HepG2 (cell line): ENCODE measurements around the gene IDUA. TPM values are rescaled to one million over a fixed set of nuclear protein-coding genes. Genes with fewer than 3 reads are reported as not detected.
A peak's percentile ranks its signal among the peaks of the same experiment; 100 is the strongest.

Experiments
- ATAC-seq: fragments of 200-7000 bp; cut with Tn5 transposase; 3 replicates; pipeline ENCODE4 v1.9.1; 2020; ENCODE audit warnings: mild to moderate bottlenecking, moderate library complexity
- BruUV-seq: library from RNA; stranded (reverse); fragments of 400-500 nt; replicated peaks from 2 replicates; lab custom pipeline; 2021; lab: Mats Ljungman, UMichigan
- CTCF ChIA-PET: fragments of 300-600 bp; formaldehyde crosslinking; extraction: SDS; loops from one replicate; lab custom pipeline; 2021; ENCODE audit warnings: low total read pairs, inconsistent platforms, low intra/inter-chr PET ratio; lab: Yijun Ruan, JAX
- POLR2A ChIA-PET: fragments of 350-600 bp; sonication (Branson Sonifier 250); formaldehyde crosslinking; loops from one replicate; lab custom pipeline; 2020; ENCODE audit warnings: antibody characterized with exemption, inconsistent platforms; lab: Yijun Ruan, JAX
- DNase-seq: peaks from one replicate; pipeline ENCODE4 v3.0.0-alpha.2; 2015; ENCODE audit warnings: low spot score
- FAIRE-seq: peaks from 3 replicates; lab custom pipeline; 2011; peaks lifted over from hg19 to GRCh38; lab: Jason Lieb, UNC
- H2AFZ ChIP-seq: one replicate; pipeline ENCODE4 v1.6.1; 2011; ENCODE audit warnings: low read length, inconsistent platforms
- H3K27ac ChIP-seq: fragments of 300-600 bp; 3 replicates; pipeline ENCODE4 v1.8.0; 2011; ENCODE audit warnings: mixed run types, mild to moderate bottlenecking, mixed read lengths, low read length, inconsistent platforms; ENCODE audit not compliant: insufficient read depth; ENCODE audit errors: extremely low read length
- H3K27me3 ChIP-seq, 2 experiments: fragments of 200-600 bp in 1 of 2; 2 replicates in 1 of 2; 3 replicates in 1 of 2; pipeline versions ENCODE4 v1.6.0 to v1.8.0; 2011; ENCODE audit warnings: low read length in 2 of 2, mild to moderate bottlenecking in 2 of 2, moderate library complexity in 2 of 2, inconsistent platforms in 1 of 2; ENCODE audit not compliant: insufficient read depth in 2 of 2, control insufficient read depth in 1 of 2
- H3K36me3 ChIP-seq, 2 experiments: fragments of 200-600 bp in 1 of 2; replicated peaks in 1 of 2; 2 replicates in 1 of 2; 3 replicates in 1 of 2; pipeline versions ENCODE4 v1.5.1 to v1.8.0; 2011; ENCODE audit warnings: low read length in 2 of 2, inconsistent platforms in 1 of 2; ENCODE audit not compliant: insufficient read depth in 2 of 2, control insufficient read depth in 1 of 2
- H3K4me1 ChIP-seq: 2 replicates; pipeline ENCODE4 v1.5.1; 2012; ENCODE audit warnings: low read length, inconsistent platforms; ENCODE audit not compliant: insufficient read depth
- H3K4me2 ChIP-seq: 2 replicates; pipeline ENCODE4 v1.6.0; 2011; ENCODE audit warnings: low read depth, low read length, inconsistent platforms
- H3K4me3 ChIP-seq, 3 experiments: fragments of 200-600 bp in 1 of 3; sonication (generic), shearing (Covaris generic) in 1 of 3; replicated peaks in 1 of 3; 2 replicates each; pipeline ENCODE4 v1.5.1; 2011 to 2016; ENCODE audit warnings: low read length in 3 of 3, inconsistent platforms in 2 of 3, low read depth in 2 of 3, mild to moderate bottlenecking in 2 of 3, control low read depth in 1 of 3, mixed read lengths in 1 of 3; ENCODE audit not compliant: insufficient read depth in 1 of 3
- H3K79me2 ChIP-seq: one replicate; pipeline ENCODE4 v1.6.1; 2011; ENCODE audit warnings: low read length, inconsistent platforms; ENCODE audit not compliant: insufficient read depth
- H3K9ac ChIP-seq: 2 replicates; pipeline ENCODE4 v1.6.0; 2011; ENCODE audit warnings: mild to moderate bottlenecking, low read depth, low read length, inconsistent platforms; ENCODE audit not compliant: insufficient read depth
- H3K9me3 ChIP-seq: 2 replicates; pipeline ENCODE4 v1.5.1; 2012; ENCODE audit warnings: mild to moderate bottlenecking, low read length
- H4K20me1 ChIP-seq: 2 replicates; pipeline ENCODE4 v1.6.0; 2011; ENCODE audit warnings: inconsistent platforms, mild to moderate bottlenecking, low read length, moderate library complexity; ENCODE audit not compliant: insufficient read depth
- ATF2 ChIP-seq: sonication (generic); formaldehyde crosslinking; IDR thresholded peaks from 2 replicates; pipeline ENCODE4 v1.4.0; 2020; ENCODE audit warnings: missing genetic modification reagents
- ATF4 ChIP-seq, 2 experiments: fragments of 450-650 bp in 1 of 2; sonication (generic) in 1 of 2; formaldehyde crosslinking; IDR thresholded peaks; 2 replicates each; pipeline versions ENCODE4 v1.5.0 to v1.8.0; 2020 to 2022; ENCODE audit warnings: mild to moderate bottlenecking in 1 of 2, missing genetic modification reagents in 1 of 2
- CEBPB ChIP-seq: IDR thresholded peaks from 2 replicates; pipeline ENCODE4 v1.6.1; 2011; ENCODE audit warnings: low read depth, low read length, improper control_type of control experiment, borderline replicate concordance
- CEBPG ChIP-seq: IDR thresholded peaks from 2 replicates; pipeline ENCODE4 v1.6.1; 2016
- CENPT ChIP-seq: sonication (generic); formaldehyde crosslinking; IDR thresholded peaks from 2 replicates; pipeline ENCODE4 v1.8.0; 2022; ENCODE audit warnings: low read depth, mild to moderate bottlenecking, moderate library complexity, missing genetic modification reagents
- FOSL2 ChIP-seq: sonication (generic); formaldehyde crosslinking; IDR thresholded peaks from 2 replicates; pipeline ENCODE4 v1.4.0; 2020; ENCODE audit warnings: missing genetic modification reagents
- MAFK ChIP-seq, 2 experiments: IDR thresholded peaks in 1 of 2; conservative IDR thresholded peaks in 1 of 2; 2 replicates each; pipeline ENCODE4 v1.6.1; 2011; ENCODE audit warnings: improper control_type of control experiment in 2 of 2, low read length in 2 of 2
- RXRB ChIP-seq: IDR thresholded peaks from 2 replicates; pipeline ENCODE4 v1.6.1; 2016; ENCODE audit warnings: borderline replicate concordance, missing genetic modification reagents, missing compliant biosample characterization
- SAP130 ChIP-seq: IDR thresholded peaks from 2 replicates; pipeline ENCODE4 v1.6.1; 2016; ENCODE audit warnings: low read depth
- SRSF1 ChIP-seq: fragments of 200-400 bp; formaldehyde crosslinking; optimal IDR thresholded peaks from 2 replicates; pipeline ENCODE3; 2017; ENCODE audit warnings: mild to moderate bottlenecking, low read depth, low read length, moderate library complexity
- ZNF329 ChIP-seq: sonication (generic); formaldehyde crosslinking; IDR thresholded peaks from 2 replicates; pipeline ENCODE4 v1.9.0; 2021; ENCODE audit warnings: low read depth, mild to moderate bottlenecking, missing genetic modification reagents
- WGBS: methylation state at CpG from one replicate; pipeline ENCODE4 v1.1.6; 2017; ENCODE audit warnings: low lambda C conversion rate; 5-methylcytosine and 5-hydroxymethylcytosine counted together
- in situ Hi-C: cut with HindIII; loops from 2 replicates; pipeline ENCODE4 v1.10.0; 2017; ENCODE audit warnings: low pct_unique_long_range_greater_than_20kb; ENCODE audit not compliant: extremely low pct_ligation_motif_present
- intact Hi-C: fragments of 100-400 bp; cut with micrococcal nuclease; formaldehyde crosslinking; loops from one replicate; pipeline ENCODE4 v1.10.0; 2022; ENCODE audit not compliant: unreplicated experiment
- polyA plus RNA-seq, 8 experiments: library from polyadenylated mRNA; depleted of rRNA in 3 of 8; stranded (reverse) in 7 of 8; unstranded in 1 of 8; fragments of >200 nt; fragmentation: Illumina TruSeq in 4 of 8; extraction: Trizol in 4 of 8; gene quantifications; 2 replicates each; pipeline versions ENCODE4 v1.2.1 to v1.2.3, GENCODE V29; 2011 to 2016; ENCODE audit warnings: low read depth in 4 of 8, missing spikeins in 1 of 8, mixed read lengths in 1 of 8; ENCODE audit not compliant: insufficient read depth in 1 of 8
- total RNA-seq, 5 experiments: library from RNA; depleted of rRNA; stranded (reverse); fragments of >200 nt; fragmentation: Illumina TruSeq; extraction: Trizol; gene quantifications; 2 replicates each; pipeline ENCODE4 v1.2.3, GENCODE V29; 2016; ENCODE audit warnings: low read depth in 1 of 5

Gene IDUA
- total and polyA plus RNA-seq, 2 of the 13 experiments (the other 11 are each of a cell fraction or from before 2014, with no cell fraction given) = 0.77 to 1.0 TPM

GRCh38 chr4:978957-979701 lies 7.7 kb upstream of the IDUA start:
- ATAC-seq (no peak), DNase-seq (peak; percentile 32), FAIRE-seq (peak; percentile 40)
- Histone ChIP-seq H3K4me2 (0 out of 2 replicates have a peak overlapping the region, but pooled peaks have one; percentile 18), H3K27me3 (peaks cover 3 to 10% of the 10 kb centered on the region in 2 experiments; a peak in 3 of 5 replicates), H3K4me1 (peaks cover 19% of the 10 kb centered on the region), H2AFZ (peak overlapping the region; percentile 54), H3K9me3 (no peaks in the 10 kb centered on the region), H3K4me3 (no peak overlapping the region; a peak in 1 of 6 replicates)
- WGBS = 47% methylated on average over 17 of the region's 20 CpGs
- CTCF ChIA-PET = no interaction called here
- TF ChIP-seq ATF4 (CRISPR knock-in tag; IDR thresholded peaks at IDR 0.05) (peak in 1 of 2 experiments; percentile 95; a peak in 2 of 4 replicates), CENPT (CRISPR knock-in tag) (no peak), MAFK (conservative IDR thresholded peaks at IDR 0.05 in 1 of 2, IDR thresholded peaks at IDR 0.05 in 1 of 2; ENCODE audit: low read length in 2 of 2) (no peak), FOSL2 (CRISPR knock-in tag) (0 out of 2 replicates have a peak, but pooled peaks have one; percentile 9), ATF2 (CRISPR knock-in tag) (0 out of 2 replicates have a peak, but pooled peaks have one; percentile 17), ZNF329 (0 out of 2 replicates have a peak, but pooled peaks have one; percentile 30), RXRB (CRISPR knock-in tag) (no peak), CEBPG (CRISPR knock-in tag) (peak; percentile 81), CEBPB (peak; percentile 87), SRSF1 (no peak), SAP130 (CRISPR knock-in tag) (0 out of 2 replicates have a peak, but pooled peaks have one; percentile 29)
- TF ChIP-seq, all 625 proteins: peak for 7
- H3K79me2 ChIP-seq = no peaks in the 10 kb centered on the region
- in situ Hi-C loops (no loop called here), intact Hi-C loops (no loop called here)
- POLR2A ChIA-PET = interaction anchor here (1.1 kb wide), 1 partner anchor 14 kb away, joined by 3 read pairs; the partner anchor contains the start of gene SLC26A1
- H3K36me3 ChIP-seq = no peaks in the 10 kb centered on the region
- no peaks in the 10 kb centered on the region for H4K20me1 ChIP-seq
- no peak overlapping the region for H3K27ac ChIP-seq
- BruUV-seq = no TSS peak
- H3K9ac ChIP-seq = no peak overlapping the region
